Central memory CD4-positive, alpha-beta T cell (primary cell): ENCODE results near the gene ZNF407.
A peak's percentile ranks its signal among the peaks of the same experiment; 100 is the strongest.

Source experiments
- DNase-seq: peaks from one replicate; pipeline ENCODE4 v3.0.0; 2022

The ZNF407 gene

GRCh38 chr18:74630804-74631203 is 33.1 kb downstream of the ZNF407 start:
- no peak for DNase-seq

GRCh38 chr18:74631212-74631611 is 33.5 kb downstream of the ZNF407 start:
- no peak for DNase-seq

GRCh38 chr18:74631623-74632350 is 34.1 kb downstream of the ZNF407 start:
- peak; percentile 36 for DNase-seq

- DNase-seq = no peak
These were observed 34.6 kb downstream of the ZNF407 start for GRCh38 chr18:74632351-74632679.

- no peak for DNase-seq
These were observed 35.2 kb downstream of the ZNF407 start for GRCh38 chr18:74632856-74633255.

GRCh38 chr18:74633652-74634352 is 36.1 kb downstream of the ZNF407 start:
- no peak for DNase-seq

- no peak for DNase-seq
These were observed 37.7 kb downstream of the ZNF407 start for GRCh38 chr18:74635224-74635975.

GRCh38 chr18:74637070-74637469 is 39.4 kb downstream of the ZNF407 start:
- DNase-seq = no peak

- no peak for DNase-seq
These were observed 40.5 kb downstream of the ZNF407 start for GRCh38 chr18:74638210-74638609.

GRCh38 chr18:74644713-74645112 is 47.0 kb downstream of the ZNF407 start:
- no peak for DNase-seq

GRCh38 chr18:74645679-74646078 is 48.0 kb downstream of the ZNF407 start:
- no peak for DNase-seq

- no peak for DNase-seq
These were observed 53.9 kb downstream of the ZNF407 start for GRCh38 chr18:74651327-74652128.

- peak; percentile 9 for DNase-seq
These were observed 54.8 kb downstream of the ZNF407 start for GRCh38 chr18:74652392-74652988.

GRCh38 chr18:74654638-74655037 is 57.0 kb downstream of the ZNF407 start:
- DNase-seq = no peak

- no peak for DNase-seq
These were observed 63.3 kb downstream of the ZNF407 start for GRCh38 chr18:74661008-74661407.

- DNase-seq = no peak
These were observed 64.0 kb downstream of the ZNF407 start for GRCh38 chr18:74661691-74662090.

- no peak for DNase-seq
These were observed 65.0 kb downstream of the ZNF407 start for GRCh38 chr18:74662622-74663021.

- no peak for DNase-seq
These were observed 67.7 kb downstream of the ZNF407 start for GRCh38 chr18:74665346-74665745.

GRCh38 chr18:74665905-74666304 is 68.2 kb downstream of the ZNF407 start:
- no peak for DNase-seq

- no peak for DNase-seq
These were observed 71.6 kb downstream of the ZNF407 start for GRCh38 chr18:74669136-74669798.

- DNase-seq = no peak
These were observed 74.7 kb downstream of the ZNF407 start for GRCh38 chr18:74672371-74672770.

GRCh38 chr18:74674487-74674886 is 76.8 kb downstream of the ZNF407 start:
- no peak for DNase-seq
